ENCODE measurements around the gene MYOF. TPM values are rescaled to one million over a fixed set of nuclear protein-coding genes. Genes with fewer than 3 reads are reported as not detected.

Gene MYOF
- total and polyA plus RNA-seq, 12 donors = 4.1 to 119 (median 49.6) TPM

DNA sequence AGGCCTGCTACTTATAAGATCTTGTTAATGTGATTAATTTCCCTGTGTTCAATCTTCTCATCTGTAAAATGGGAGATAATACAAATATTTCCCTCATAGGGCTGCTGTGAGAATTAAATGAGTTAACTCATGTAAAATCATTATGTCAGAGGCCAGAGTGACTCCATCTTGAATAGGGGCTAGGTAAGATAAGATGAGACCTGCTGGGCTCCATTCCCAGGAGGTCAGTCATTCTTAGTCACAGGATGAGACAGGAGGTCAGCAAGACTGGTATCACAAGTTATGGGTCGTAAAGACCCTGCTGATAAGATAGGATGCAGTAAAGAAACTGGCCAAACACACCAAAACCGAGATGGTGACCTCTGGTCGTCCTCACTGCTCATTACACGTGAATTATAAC lies 207.7 kb downstream of the MYOF start:
- DNase-seq = no peak
- no peak for TF ChIP-seq POLR2A (IDR thresholded peaks at IDR 0.05)
- TF ChIP-seq, protein P1, sequence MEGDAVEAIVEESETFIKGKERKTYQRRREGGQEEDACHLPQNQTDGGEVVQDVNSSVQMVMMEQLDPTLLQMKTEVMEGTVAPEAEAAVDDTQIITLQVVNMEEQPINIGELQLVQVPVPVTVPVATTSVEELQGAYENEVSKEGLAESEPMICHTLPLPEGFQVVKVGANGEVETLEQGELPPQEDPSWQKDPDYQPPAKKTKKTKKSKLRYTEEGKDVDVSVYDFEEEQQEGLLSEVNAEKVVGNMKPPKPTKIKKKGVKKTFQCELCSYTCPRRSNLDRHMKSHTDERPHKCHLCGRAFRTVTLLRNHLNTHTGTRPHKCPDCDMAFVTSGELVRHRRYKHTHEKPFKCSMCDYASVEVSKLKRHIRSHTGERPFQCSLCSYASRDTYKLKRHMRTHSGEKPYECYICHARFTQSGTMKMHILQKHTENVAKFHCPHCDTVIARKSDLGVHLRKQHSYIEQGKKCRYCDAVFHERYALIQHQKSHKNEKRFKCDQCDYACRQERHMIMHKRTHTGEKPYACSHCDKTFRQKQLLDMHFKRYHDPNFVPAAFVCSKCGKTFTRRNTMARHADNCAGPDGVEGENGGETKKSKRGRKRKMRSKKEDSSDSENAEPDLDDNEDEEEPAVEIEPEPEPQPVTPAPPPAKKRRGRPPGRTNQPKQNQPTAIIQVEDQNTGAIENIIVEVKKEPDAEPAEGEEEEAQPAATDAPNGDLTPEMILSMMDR (IDR thresholded peaks at IDR 0.05) = no peak
- Histone ChIP-seq H3K9me3 (replicated peaks in 1 of 3) (no peaks in the 10 kb centered on the region), H3K4me1 (replicated peaks in 1 of 2) (no peaks in the 10 kb centered on the region), H3K27ac (no peak overlapping the region), H3K4me3 (no peak overlapping the region), H3K27me3 (no peaks in the 10 kb centered on the region), H3K36me3 (replicated peaks in 1 of 2) (no peaks in the 10 kb centered on the region)
- 30 to 52% (median 42%) methylated on average over 4 of the region's 4 CpGs for WGBS, 4 donors
- intact Hi-C loops (cut with DNase I) = no loop called here

GRCh38 chr10:93272884-93273675 lies 209.1 kb downstream of the MYOF start:
- no peak for TF ChIP-seq POLR2A (IDR thresholded peaks at IDR 0.05)
- TF ChIP-seq, protein P1 (IDR thresholded peaks at IDR 0.05) = no peak
- no peaks in the 10 kb centered on the region for H3K36me3 ChIP-seq (replicated peaks in 1 of 2)
- H3K9me3 ChIP-seq (replicated peaks in 1 of 3) = no peaks in the 10 kb centered on the region
- no peak overlapping the region for H3K4me3 ChIP-seq
- no peaks in the 10 kb centered on the region for H3K4me1 ChIP-seq (replicated peaks in 1 of 2)
- no peak for DNase-seq
- intact Hi-C loops (cut with DNase I) = no loop called here
- no peak overlapping the region for H3K27ac ChIP-seq
- 64 to 83% (median 72%) methylated on average over 7 to 8 of the region's 8 CpGs for WGBS, 4 donors
- no peaks in the 10 kb centered on the region for H3K27me3 ChIP-seq

- no peak for TF ChIP-seq POLR2A (IDR thresholded peaks at IDR 0.05)
- TF ChIP-seq, protein P1 (IDR thresholded peaks at IDR 0.05) = no peak
- no peaks in the 10 kb centered on the region for H3K36me3 ChIP-seq (replicated peaks in 1 of 2)
- intact Hi-C loops (cut with DNase I) = no loop called here
Measured at GRCh38 chr10:93271347-93271746, 210.8 kb downstream of the MYOF start.

DNA sequence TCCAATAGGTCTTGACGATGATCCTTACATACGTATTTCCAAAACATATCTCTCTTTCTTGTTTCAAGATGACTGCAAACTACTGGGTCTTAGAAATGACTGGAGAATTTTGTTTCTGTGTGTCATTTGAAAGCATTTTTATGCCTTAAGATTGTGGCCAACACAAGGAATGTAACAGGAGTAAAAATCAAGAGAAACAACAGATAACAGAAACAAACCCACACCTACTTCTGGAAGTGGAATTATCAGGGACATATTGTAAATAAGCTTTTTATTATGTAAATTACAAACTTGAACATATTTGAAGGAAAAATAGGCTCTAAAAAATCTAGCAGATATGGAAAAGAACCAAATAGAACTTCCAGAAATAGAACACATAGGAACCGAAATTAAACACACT lies 212.9 kb downstream of the MYOF start:
- Histone ChIP-seq H3K4me1 (replicated peaks in 1 of 2) (no peaks in the 10 kb centered on the region), H3K4me3 (no peak overlapping the region), H3K36me3 (replicated peaks in 1 of 2) (no peaks in the 10 kb centered on the region), H3K9me3 (replicated peaks in 1 of 3) (no peaks in the 10 kb centered on the region), H3K27me3 (no peaks in the 10 kb centered on the region), H3K27ac (no peak overlapping the region)
- no peak for DNase-seq
- TF ChIP-seq, protein P1 (IDR thresholded peaks at IDR 0.05) = no peak
- TF ChIP-seq POLR2A (IDR thresholded peaks at IDR 0.05) = no peak
- intact Hi-C loops (cut with DNase I) = no loop called here
- WGBS, 4 donors = 94 to 96% (median 95%) methylated on average over 3 of the region's 3 CpGs

More at GRCh38 chr10:93271347-93271746, 210.8 kb downstream of the MYOF start:
- no peaks in the 10 kb centered on the region for H3K27me3 ChIP-seq
- H3K27ac ChIP-seq = no peak overlapping the region
- H3K4me1 ChIP-seq (replicated peaks in 1 of 2) = no peaks in the 10 kb centered on the region
- H3K4me3 ChIP-seq = no peak overlapping the region
- no peak for DNase-seq
- H3K9me3 ChIP-seq (replicated peaks in 1 of 3) = no peaks in the 10 kb centered on the region
